ENCODE results near the gene GPHN.
"Not testable (repeated sequence)": the region's sequence is repeated elsewhere in the genome, so short reads cannot be mapped to it uniquely, and the experiment has no call there.

GPHN gene

GRCh38 chr14:66503532-66503931 lies 4.4 kb upstream of the GPHN start:
- no peak for DNase-seq

GRCh38 chr14:66507181-66507721 lies 696 bp upstream of the GPHN start:
- DNase-seq: no peak

- DNase-seq: no peak
Measured at GRCh38 chr14:66508547-66508845, 549 bp downstream of the GPHN start.

- peak; percentile 16 for DNase-seq
Measured at GRCh38 chr14:66508846-66509621, 1.1 kb downstream of the GPHN start.

- no peak for DNase-seq
Measured at GRCh38 chr14:66509874-66510273, 1.9 kb downstream of the GPHN start.

GRCh38 chr14:66511849-66512248 lies 3.9 kb downstream of the GPHN start:
- no peak for DNase-seq

GRCh38 chr14:66514213-66514612 lies 6.3 kb downstream of the GPHN start:
- DNase-seq: no peak

- DNase-seq: no peak
Measured at GRCh38 chr14:66530526-66530925, 22.6 kb downstream of the GPHN start.

- DNase-seq: no peak
Measured at GRCh38 chr14:66539034-66539433, 31.1 kb downstream of the GPHN start.

GRCh38 chr14:66540038-66540437 lies 32.1 kb downstream of the GPHN start:
- no peak for DNase-seq

- no peak for DNase-seq
Measured at GRCh38 chr14:66541627-66542026, 33.7 kb downstream of the GPHN start.

GRCh38 chr14:66543996-66544395 lies 36.0 kb downstream of the GPHN start:
- no peak for DNase-seq

- not testable (repeated sequence) for DNase-seq
Measured at GRCh38 chr14:66545191-66545590, 37.2 kb downstream of the GPHN start.

GRCh38 chr14:66545751-66546150 lies 37.8 kb downstream of the GPHN start:
- DNase-seq: not testable (repeated sequence)

GRCh38 chr14:66563731-66564130 lies 55.8 kb downstream of the GPHN start:
- DNase-seq: no peak

- DNase-seq: no peak
Measured at GRCh38 chr14:66568220-66568619, 60.3 kb downstream of the GPHN start.

GRCh38 chr14:66572826-66573225 lies 64.9 kb downstream of the GPHN start:
- DNase-seq: no peak

GRCh38 chr14:66575014-66575413 lies 67.1 kb downstream of the GPHN start:
- no peak for DNase-seq

- DNase-seq: no peak
Measured at GRCh38 chr14:66575939-66576338, 68.0 kb downstream of the GPHN start.

GRCh38 chr14:66587753-66588152 lies 79.8 kb downstream of the GPHN start:
- not testable (repeated sequence) for DNase-seq

GRCh38 chr14:66595394-66595793 lies 87.4 kb downstream of the GPHN start:
- no peak for DNase-seq

- DNase-seq: no peak
Measured at GRCh38 chr14:66596241-66596985, 88.5 kb downstream of the GPHN start.

- DNase-seq: no peak
Measured at GRCh38 chr14:66600416-66600815, 92.5 kb downstream of the GPHN start.

- DNase-seq: no peak
Measured at GRCh38 chr14:66601932-66602578, 94.1 kb downstream of the GPHN start.
